Activated CD8-positive, alpha-beta T cell treated with anti-CD3 and anti-CD28 coated beads, Interleukin-2, amount 10 ng/mL, durations not matched to agents 7 days and 5 days (primary cell): ENCODE results near the gene PHC2. TPM values are rescaled to one million over a fixed set of nuclear protein-coding genes. Genes with fewer than 3 reads are reported as not detected.

ENCODE experiments used
- ATAC-seq: fragments of 150-1000 bp; cut with Tn5 transposase; one replicate; pipeline ENCODE4 v1.10.0; 2021; ENCODE audit warnings: moderate library complexity
- CTCF ChIA-PET: fragments of 350-600 bp; sonication (Branson Sonifier 250); formaldehyde crosslinking; loops from one replicate; lab custom pipeline; 2021; ENCODE audit warnings: antibody characterized with exemption; lab: Charles Lee
- POLR2A ChIA-PET: fragments of 350-600 bp; sonication (Branson Sonifier 250); formaldehyde crosslinking; loops from one replicate; lab custom pipeline; 2021; ENCODE audit warnings: antibody characterized with exemption; lab: Charles Lee
- DNase-seq: peaks from one replicate; pipeline ENCODE4 v3.0.0-alpha.2; 2020
- H3K27ac Mint-ChIP-seq: one replicate; pipeline ENCODE4 v1.8.0; 2021; ENCODE audit warnings: mild to moderate bottlenecking, mixed read lengths
- H3K27me3 Mint-ChIP-seq: one replicate; pipeline ENCODE4 v1.8.0; 2021; ENCODE audit warnings: low read depth, mixed read lengths
- H3K36me3 Mint-ChIP-seq: one replicate; pipeline ENCODE4 v1.8.0; 2021; ENCODE audit warnings: low read depth, mixed read lengths
- H3K4me1 Mint-ChIP-seq: one replicate; pipeline ENCODE4 v1.8.0; 2021; ENCODE audit warnings: low read depth, mixed read lengths
- H3K4me3 Mint-ChIP-seq: one replicate; pipeline ENCODE4 v1.8.0; 2021; ENCODE audit warnings: mild to moderate bottlenecking, mixed read lengths
- H3K9me3 Mint-ChIP-seq: one replicate; pipeline ENCODE4 v1.8.0; 2022; ENCODE audit warnings: mixed read lengths; ENCODE audit not compliant: insufficient read depth
- microRNA-seq: library from miRNA; unstranded; fragments of <30 nt; microRNA quantifications from one replicate; pipeline ENCODE4 v1.2.0, GENCODE V29; 2022
- total RNA-seq, 2 experiments: library from RNA; stranded (reverse); gene quantifications; one replicate each; pipeline ENCODE4 v1.2.3, GENCODE V29; 2021

The PHC2 gene
- total RNA-seq, 2 experiments from 2014 or later = 40.3 to 42.2 TPM

DNA sequence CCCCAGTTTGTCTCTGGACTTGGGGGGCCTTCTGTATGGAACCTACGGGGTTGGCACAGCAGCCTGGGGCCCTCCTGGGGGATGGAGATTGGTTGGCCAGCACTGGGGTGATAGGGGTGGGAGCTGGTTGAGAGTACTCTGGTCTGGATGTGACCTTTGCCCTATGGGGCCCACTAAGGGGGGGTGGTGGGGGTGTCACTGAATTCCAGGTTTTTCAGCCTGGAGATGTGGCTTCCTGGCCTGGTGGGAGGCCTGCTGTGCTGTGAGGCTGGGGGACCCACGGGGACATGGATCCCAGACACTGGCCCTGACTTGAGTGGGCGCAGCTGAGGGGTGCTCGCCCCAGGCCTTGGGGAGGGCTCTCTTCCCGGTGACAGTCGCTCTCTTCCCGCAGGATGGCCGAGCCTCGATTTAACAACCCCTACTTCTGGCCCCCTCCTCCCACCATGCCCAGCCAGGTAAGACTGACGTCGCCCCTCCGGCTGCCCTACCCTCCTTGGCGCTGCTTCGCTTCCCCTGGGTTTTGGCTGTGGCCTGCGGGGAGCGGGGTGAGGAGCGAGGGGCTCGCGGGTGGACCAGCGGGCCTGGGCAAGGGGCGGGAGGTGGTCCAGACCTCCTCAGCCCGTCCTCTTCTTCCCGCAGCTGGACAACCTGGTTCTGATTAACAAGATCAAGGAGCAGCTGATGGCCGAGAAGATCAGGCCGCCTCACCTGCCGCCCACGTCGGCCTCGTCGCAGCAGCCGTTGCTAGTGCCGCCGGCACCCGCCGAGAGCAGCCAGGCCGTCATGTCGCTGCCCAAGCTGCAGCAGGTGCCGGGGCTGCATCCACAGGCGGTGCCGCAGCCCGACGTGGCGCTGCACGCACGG is 155.0 kb downstream of the PHC2 start:
- Mint-ChIP-seq H3K27ac (no peak overlapping the region), H3K9me3 (no peaks in the 10 kb centered on the region), H3K4me3 (no peak overlapping the region), H3K4me1 (peaks cover 20% of the 10 kb centered on the region), H3K36me3 (peaks cover 8% of the 10 kb centered on the region), H3K27me3 (no peaks in the 10 kb centered on the region)
- ChIA-PET POLR2A (no interaction called here), CTCF (no interaction called here)
- DNase-seq (no peak), ATAC-seq (no peak)

- H3K4me1 Mint-ChIP-seq = peaks cover 20% of the 10 kb centered on the region
- ChIA-PET CTCF (interaction anchor here (1.9 kb wide), 1 partner anchor 20 kb away, joined by 6 read pairs; no protein-coding TSS in a partner anchor), POLR2A (no interaction called here)
- H3K9me3 Mint-ChIP-seq = no peaks in the 10 kb centered on the region
- no peaks in the 10 kb centered on the region for H3K27me3 Mint-ChIP-seq
- DNase-seq (no peak), ATAC-seq (no peak)
- no peak overlapping the region for H3K27ac Mint-ChIP-seq
- no peak overlapping the region for H3K4me3 Mint-ChIP-seq
- peaks cover 8% of the 10 kb centered on the region for H3K36me3 Mint-ChIP-seq
Observed at GRCh38 chr1:33275195-33275594, 155.7 kb downstream of the PHC2 start.

DNA sequence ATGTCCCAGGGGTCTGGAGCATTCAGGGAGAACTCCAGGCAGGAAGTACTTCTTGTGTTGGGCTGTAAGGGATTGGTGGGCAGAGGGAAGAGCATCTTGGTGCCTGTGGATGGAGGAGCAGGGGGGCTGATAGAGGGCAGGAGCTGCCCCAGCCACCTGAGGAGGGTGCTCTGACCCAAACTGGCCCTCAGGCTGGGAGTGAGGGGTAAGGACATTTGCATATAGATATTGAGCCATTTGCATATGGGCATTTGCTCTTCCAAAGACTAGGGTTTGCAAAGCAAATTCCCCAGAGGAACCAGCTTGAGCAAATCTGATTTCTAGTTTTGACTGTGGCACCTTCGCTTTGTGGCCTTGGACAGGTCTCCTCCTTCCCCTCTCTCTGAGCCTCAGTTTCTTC is 156.4 kb downstream of the PHC2 start:
- H3K9me3 Mint-ChIP-seq = no peaks in the 10 kb centered on the region
- H3K27ac Mint-ChIP-seq = peak overlapping the region; percentile 17
- ATAC-seq = no peak
- ChIA-PET POLR2A (no interaction called here), CTCF (interaction anchor here (1.1 to 1.9 kb wide), 2 partner anchors 21 to 24 kb away, joined by 3 to 6 read pairs; no protein-coding TSS in a partner anchor)
- H3K4me3 Mint-ChIP-seq = no peak overlapping the region
- no peaks in the 10 kb centered on the region for H3K27me3 Mint-ChIP-seq
- peaks cover 20% of the 10 kb centered on the region for H3K4me1 Mint-ChIP-seq
- DNase-seq = no peak
- H3K36me3 Mint-ChIP-seq = peaks cover 5% of the 10 kb centered on the region

GRCh38 chr1:33273961-33274371 is 156.9 kb downstream of the PHC2 start:
- no peak for DNase-seq
- ATAC-seq = no peak
- ChIA-PET POLR2A (no interaction called here), CTCF (interaction anchor here (1.1 to 1.9 kb wide), 3 partner anchors 22 to 147 kb away, joined by 3 to 6 read pairs (median 5); no protein-coding TSS in a partner anchor)
- Mint-ChIP-seq H3K27ac (peak overlapping the region; percentile 78), H3K4me3 (no peak overlapping the region), H3K9me3 (no peaks in the 10 kb centered on the region), H3K4me1 (peaks cover 20% of the 10 kb centered on the region), H3K36me3 (peaks cover 5% of the 10 kb centered on the region), H3K27me3 (no peaks in the 10 kb centered on the region)

Small RNA genes within 50 kb of the gene (microRNA-seq; reads per million reads assigned to microRNA genes)
- gene MIR3605 = 12.6 reads per million, percentile 29 among the genes with 10 or more reads in this experiment

Other genes starting within 250 kb of the PHC2 start
- gene TRIM62, start 249.1 kb downstream of the PHC2 start, total RNA-seq = 10 to 100 TPM in 1 of 2 experiments, 1 to 10 TPM in 1; 9.7 to 10.0 TPM
- gene ZNF362, start 174.6 kb downstream of the PHC2 start, total RNA-seq = 10 to 100 TPM; 17.3 to 19.7 TPM
- not detected for gene A3GALT2, start 110.0 kb downstream of the PHC2 start, total RNA-seq
- gene ZSCAN20, start 41.5 kb upstream of the PHC2 start, total RNA-seq = 1 to 10 TPM; 1.8 to 2.1 TPM